Ovary (tissue), 10 donors: ENCODE results near the gene RGS16. TPM values are rescaled to one million over a fixed set of nuclear protein-coding genes. Genes with fewer than 3 reads are reported as not detected.

Experiments used
- DNase-seq, 5 donors: peaks; one replicate each; pipeline ENCODE4 v3.0.0-alpha.2; 2019 to 2020
- H3K27ac ChIP-seq, 2 donors: fragments of 200-600 bp; one replicate each; pipeline versions ENCODE4 v1.5.1 to v1.8.0; 2019 to 2022
- H3K27me3 ChIP-seq: fragments of 200-600 bp; one replicate; pipeline ENCODE4 v1.8.0; 2022
- H3K36me3 ChIP-seq: fragments of 200-600 bp; sonication (generic); one replicate; pipeline ENCODE4 v1.5.1; 2019
- H3K4me1 ChIP-seq: one replicate; pipeline ENCODE4 v1.8.1; 2013; ENCODE audit warnings: mild to moderate bottlenecking, moderate library complexity; ENCODE audit not compliant: insufficient read depth
- H3K4me3 ChIP-seq: fragments of 200-600 bp; sonication (generic); one replicate; pipeline ENCODE4 v1.5.1; 2017
- H3K9me3 ChIP-seq, 2 donors: fragments of 200-600 bp in 1 of 2; sonication (generic) in 1 of 2; one replicate each; pipeline versions ENCODE4 v1.5.1 to v1.8.1; 2013 to 2019; ENCODE audit warnings: mild to moderate bottlenecking in 1 of 2, moderate library complexity in 1 of 2
- EP300 ChIP-seq: sonication (generic); formaldehyde crosslinking; IDR thresholded peaks from one replicate; pipeline ENCODE4 v1.6.1; 2017; ENCODE audit warnings: antibody characterized with exemption
- POLR2A ChIP-seq: fragments of 450-650 bp; IDR thresholded peaks from one replicate; pipeline ENCODE4 v1.6.1; 2017; ENCODE audit warnings: antibody characterized with exemption, mild to moderate bottlenecking, moderate library complexity
- WGBS, 3 donors: extraction: QIAGEN DNeasy Blood & Tissue Kit in 1 of 3; methylation state at CpG; one replicate each; pipeline versions ENCODE4 v1.1.5 to v1.1.7; 2013 to 2017; 5-methylcytosine and 5-hydroxymethylcytosine counted together
- intact Hi-C, 4 donors: fragments of 100-400 bp; cut with DNase I; formaldehyde crosslinking; loops; one replicate each; pipeline versions ENCODE4 v1.11.0 to v1.15.1; 2022 to 2023
- long read RNA-seq, 3 donors: library from polyadenylated mRNA in 2 of 3; unstranded in 2 of 3; transcript quantifications; one replicate each; pipeline ENCODE4 v2.0.0 and lab custom pipeline, GENCODE V29; 2021 to 2026
- polyA plus RNA-seq, 2 donors: library from polyadenylated mRNA; stranded (reverse); fragments of 200-250 nt in 1 of 2; fragments of 350-450 nt in 1 of 2; fragmentation: Illumina TruSeq in 1 of 2; extraction: RNeasy Lipid Tissue Mini Kit (QIAGEN cat#74804) in 1 of 2; gene quantifications; one replicate each; pipeline ENCODE4 v1.2.3, GENCODE V29; 2013 to 2014
- total RNA-seq, 7 donors: library from RNA; depleted of rRNA in 2 of 7; stranded (reverse); fragments of >200 nt in 2 of 7; fragmentation: NEBNext Ultra II Directional in 3 of 7; extraction: Animal tissue kit (Norgen Biotek cat#: 25700) in 3 of 7; gene quantifications; one replicate each; pipeline versions ENCODE4 v1.1.0 to v1.2.4, GENCODE V29; 2016 to 2023
- TF ChIP-seq, protein P1 (sequence below), 3 donors: fragments of 450-650 bp in 2 of 3; fragments of 200-600 bp in 1 of 3; IDR thresholded peaks; one replicate each; pipeline versions ENCODE4 v1.5.1 to v1.8.0; 2016 to 2022; ENCODE audit warnings: antibody characterized with exemption in 3 of 3, mild to moderate bottlenecking in 1 of 3
- donor health status: DM: no; HTN: no; CAD: no; lungs with moderate emphysema.
- donor health status: DM: no; HTN: no; CAD: no.
- donor health status: Bipolar disorder and iron deficiency.
- donor health status: DM: yes; HTN: yes; CAD: no.
- donor health status: DM: no; HTN: no; CAD: no.
- donor health status: DM: yes; HTN: yes; CAD: no.

RGS16 gene, protein sequence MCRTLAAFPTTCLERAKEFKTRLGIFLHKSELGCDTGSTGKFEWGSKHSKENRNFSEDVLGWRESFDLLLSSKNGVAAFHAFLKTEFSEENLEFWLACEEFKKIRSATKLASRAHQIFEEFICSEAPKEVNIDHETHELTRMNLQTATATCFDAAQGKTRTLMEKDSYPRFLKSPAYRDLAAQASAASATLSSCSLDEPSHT
- total RNA-seq (1 to 10 TPM; 1.1 to 7.4 (median 2.5) TPM), polyA plus RNA-seq (1 to 10 TPM; 3.8 to 4.3 TPM)
- long read RNA-seq, donor 1, partial matches to known transcripts: 1 of 5 reads
- long read RNA-seq, donor 1, other reads (novel, unspliced or antisense): 0 of 5 reads
- long read RNA-seq, donor 2, partial matches to known transcripts: 7 of 7 reads
- long read RNA-seq, donor 2, other reads (novel, unspliced or antisense): 0 of 7 reads
- long read RNA-seq, donor 3, transcript RGS16-201 (5 exons, 2,427 nt): major isoform, 15 of 16 reads
- long read RNA-seq, donor 3, partial matches to known transcripts: 0 of 16 reads
- long read RNA-seq, donor 3, other reads (novel, unspliced or antisense): 1 of 16 reads

DNA sequence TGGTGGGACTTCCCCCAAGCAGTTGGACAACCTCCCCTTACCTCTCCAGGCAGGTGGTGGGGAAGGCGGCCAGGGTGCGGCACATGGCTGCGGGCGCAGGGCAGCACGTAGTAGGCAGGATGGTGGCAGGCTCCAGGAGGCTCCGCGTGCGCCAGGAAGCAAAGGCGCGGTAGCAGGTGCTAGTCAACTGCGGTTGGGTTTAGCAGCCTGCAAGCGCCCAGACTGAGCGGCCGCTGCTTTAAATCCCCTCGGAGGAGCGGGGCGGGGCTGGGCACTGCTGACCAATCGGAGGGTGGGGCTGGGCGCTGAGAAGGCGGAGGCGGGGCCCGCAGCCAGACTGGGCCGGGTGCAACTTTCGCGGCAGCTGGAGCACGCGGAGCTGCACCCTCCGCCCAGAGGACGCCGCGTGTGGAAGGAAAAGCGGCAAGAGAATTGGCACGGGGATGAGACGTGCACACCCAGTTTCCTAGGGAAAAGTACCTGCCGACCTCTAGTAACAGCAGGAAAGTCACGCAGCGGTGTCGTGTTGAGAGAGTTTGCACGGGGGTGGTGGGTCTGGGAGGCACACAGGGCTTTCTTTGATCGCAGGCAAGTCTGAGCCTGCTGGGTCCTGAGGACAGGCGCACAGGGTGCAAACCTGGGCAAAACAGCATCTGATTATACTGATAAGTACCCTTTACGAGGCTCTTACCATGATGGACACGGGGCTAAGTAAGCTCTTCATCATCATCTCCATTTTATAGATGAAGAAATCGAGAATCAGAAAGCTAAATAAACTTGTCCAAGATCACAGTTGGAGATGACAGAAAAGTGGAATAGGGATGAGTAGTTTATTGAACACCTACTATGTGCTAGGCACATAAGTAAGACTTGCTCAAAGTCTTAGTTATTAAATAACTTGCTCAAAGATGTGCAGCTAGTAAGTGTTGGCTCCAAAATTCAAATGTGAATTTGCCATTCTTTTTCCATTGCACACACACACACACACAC is at the start of gene RGS16:
Gene RGS16 (minus strand): TSS at position 215 of the 990 bp plus-strand sequence. CDS start 130 bp downstream, at position 85.
- peak; percentile 90 to 95 (median 93) for DNase-seq
- H3K4me3 ChIP-seq: peak within 1 kb of the TSS; percentile 49
- intact Hi-C loops: loop anchor here in 1 of 4 donors (5.0 kb wide), 1 partner anchor 68 kb away; no protein-coding TSS in a partner anchor
- peaks cover 6% of the 10 kb centered on the region for H3K4me1 ChIP-seq
- H3K27ac ChIP-seq: peak within 1 kb of the TSS in 1 of 2 donors; percentile 32
- H3K36me3 ChIP-seq: no peaks in the 10 kb centered on the region
- TF ChIP-seq, protein P1, sequence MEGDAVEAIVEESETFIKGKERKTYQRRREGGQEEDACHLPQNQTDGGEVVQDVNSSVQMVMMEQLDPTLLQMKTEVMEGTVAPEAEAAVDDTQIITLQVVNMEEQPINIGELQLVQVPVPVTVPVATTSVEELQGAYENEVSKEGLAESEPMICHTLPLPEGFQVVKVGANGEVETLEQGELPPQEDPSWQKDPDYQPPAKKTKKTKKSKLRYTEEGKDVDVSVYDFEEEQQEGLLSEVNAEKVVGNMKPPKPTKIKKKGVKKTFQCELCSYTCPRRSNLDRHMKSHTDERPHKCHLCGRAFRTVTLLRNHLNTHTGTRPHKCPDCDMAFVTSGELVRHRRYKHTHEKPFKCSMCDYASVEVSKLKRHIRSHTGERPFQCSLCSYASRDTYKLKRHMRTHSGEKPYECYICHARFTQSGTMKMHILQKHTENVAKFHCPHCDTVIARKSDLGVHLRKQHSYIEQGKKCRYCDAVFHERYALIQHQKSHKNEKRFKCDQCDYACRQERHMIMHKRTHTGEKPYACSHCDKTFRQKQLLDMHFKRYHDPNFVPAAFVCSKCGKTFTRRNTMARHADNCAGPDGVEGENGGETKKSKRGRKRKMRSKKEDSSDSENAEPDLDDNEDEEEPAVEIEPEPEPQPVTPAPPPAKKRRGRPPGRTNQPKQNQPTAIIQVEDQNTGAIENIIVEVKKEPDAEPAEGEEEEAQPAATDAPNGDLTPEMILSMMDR (IDR thresholded peaks at IDR 0.05): peak in 1 of 3 donors; percentile 7
- peak; percentile 59 for TF ChIP-seq POLR2A
- no peak for TF ChIP-seq EP300
- no peaks in the 10 kb centered on the region for H3K27me3 ChIP-seq
- H3K9me3 ChIP-seq: no peaks in the 10 kb centered on the region
- 5 to 6% (median 5%) methylated on average over 43 to 44 of the region's 44 CpGs for WGBS, 3 donors

DNA sequence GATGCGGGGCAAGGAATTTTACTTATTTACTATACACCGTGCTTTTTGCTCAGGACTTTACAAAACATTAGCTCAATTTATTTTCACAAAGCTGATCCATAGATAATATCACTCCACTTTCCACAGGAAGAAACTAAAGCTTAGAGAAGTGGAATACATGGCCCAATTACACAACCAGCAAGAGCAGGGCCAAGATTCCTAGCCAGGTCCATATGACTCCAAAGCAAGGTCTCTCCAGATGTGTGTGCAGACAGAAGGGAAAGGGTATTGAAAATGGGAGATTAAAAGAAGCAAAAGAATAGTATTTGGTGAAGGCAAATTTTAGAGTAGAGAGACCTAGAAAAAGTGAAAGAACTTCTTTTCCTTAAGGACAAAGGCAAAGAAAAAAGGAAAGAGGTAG is 49.8 kb upstream of the RGS16 start:
- intact Hi-C loops: no loop called here
- no peaks in the 10 kb centered on the region for H3K36me3 ChIP-seq
- no peaks in the 10 kb centered on the region for H3K4me1 ChIP-seq
- no peaks in the 10 kb centered on the region for H3K9me3 ChIP-seq
- H3K27me3 ChIP-seq: no peaks in the 10 kb centered on the region
- no peak overlapping the region for H3K4me3 ChIP-seq
- WGBS, 3 donors: 77 to 85% (median 83%) methylated on average over 2 of the region's 2 CpGs
- no peak for DNase-seq
- no peak overlapping the region for H3K27ac ChIP-seq
- TF ChIP-seq POLR2A (no peak), EP300 (no peak)
- TF ChIP-seq, protein P1 (IDR thresholded peaks at IDR 0.05): no peak

DNA sequence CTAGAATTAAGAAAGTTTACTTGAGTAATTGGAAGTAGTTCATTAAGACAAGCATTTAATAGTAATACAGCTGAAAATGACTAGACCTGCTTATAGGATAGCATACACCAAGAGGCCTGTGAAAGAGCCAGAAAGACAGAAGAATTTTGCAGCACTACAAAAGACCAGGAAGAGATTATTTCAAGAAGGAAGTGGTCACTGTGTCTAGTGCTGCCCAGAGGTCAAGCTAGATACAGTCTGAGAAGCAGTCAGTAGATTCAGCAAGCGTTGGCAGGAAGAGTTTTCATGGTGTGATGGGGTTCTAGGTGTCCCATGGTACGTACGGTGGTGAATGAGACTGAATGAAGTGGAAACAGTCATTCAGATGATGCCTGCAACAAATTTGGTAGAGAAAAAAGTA is 48.7 kb upstream of the RGS16 start:
- no peak for DNase-seq
- TF ChIP-seq, protein P1 (IDR thresholded peaks at IDR 0.05): no peak
- TF ChIP-seq EP300 (no peak), POLR2A (no peak)
- no peaks in the 10 kb centered on the region for H3K9me3 ChIP-seq
- no peak overlapping the region for H3K27ac ChIP-seq
- intact Hi-C loops: no loop called here
- H3K27me3 ChIP-seq: no peaks in the 10 kb centered on the region
- no peak overlapping the region for H3K4me3 ChIP-seq
- no peaks in the 10 kb centered on the region for H3K4me1 ChIP-seq
- no peaks in the 10 kb centered on the region for H3K36me3 ChIP-seq
- 73 to 92% (median 79%) methylated on average over 3 of the region's 3 CpGs for WGBS, 3 donors

DNA sequence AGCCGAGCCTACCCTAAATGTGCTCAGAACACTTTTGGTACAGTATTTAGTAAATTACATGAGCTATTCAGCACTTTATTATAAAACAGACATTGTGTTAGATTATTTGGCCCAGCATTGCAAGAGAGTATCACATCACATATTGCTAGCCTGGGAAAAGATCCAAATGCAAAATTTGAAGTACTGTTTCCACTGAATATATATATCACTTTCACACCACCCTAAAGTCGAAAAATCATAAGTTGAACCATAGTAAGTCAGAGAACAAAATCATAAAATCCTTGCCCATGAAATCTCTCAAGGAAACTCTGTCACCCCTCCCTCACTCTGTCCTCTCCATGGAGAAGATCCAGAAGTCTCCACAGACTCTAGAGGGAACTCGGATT is 47.1 kb upstream of the RGS16 start:
- no peak overlapping the region for H3K27ac ChIP-seq
- H3K36me3 ChIP-seq: no peaks in the 10 kb centered on the region
- no peaks in the 10 kb centered on the region for H3K4me1 ChIP-seq
- H3K9me3 ChIP-seq: no peaks in the 10 kb centered on the region
- 41 to 49% (median 42%) methylated on average over 3 of the region's 3 CpGs for WGBS, 3 donors
- no peak overlapping the region for H3K4me3 ChIP-seq
- no peaks in the 10 kb centered on the region for H3K27me3 ChIP-seq
- DNase-seq: no peak
- intact Hi-C loops: no loop called here
- no peak for TF ChIP-seq POLR2A
- TF ChIP-seq, protein P1 (IDR thresholded peaks at IDR 0.05): no peak
- TF ChIP-seq EP300: no peak
